HCT116 (cell line): Measurements from ENCODE around the gene ARL6IP4. TPM values are rescaled to one million over a fixed set of nuclear protein-coding genes. Genes with fewer than 3 reads are reported as not detected.

ENCODE experiments used
- ATAC-seq: fragments of 200-7000 bp; cut with Tn5 transposase; 2 replicates; pipeline ENCODE4 v1.9.1; 2020; ENCODE audit warnings: mild to moderate bottlenecking, moderate library complexity
- BruUV-seq: library from RNA; stranded (reverse); fragments of 400-500 nt; replicated peaks from 2 replicates; lab custom pipeline; 2021; lab: Mats Ljungman, UMichigan
- CTCF ChIA-PET: fragments of 300-600 bp; sonication (Branson Sonifier 250); formaldehyde crosslinking; loops from one replicate; lab custom pipeline; 2021; ENCODE audit warnings: antibody characterized with exemption; lab: Charles Lee
- POLR2A ChIA-PET: fragments of 300-600, 350-600 bp; sonication (Branson Sonifier 250); formaldehyde crosslinking; loops from one replicate; lab custom pipeline; 2021; ENCODE audit warnings: antibody characterized with exemption; lab: Charles Lee
- RAD21 ChIA-PET, 2 experiments: fragments of 300-600 bp; sonication (Branson Sonifier 250); formaldehyde crosslinking; loops; one replicate each; lab custom pipeline; 2023; ENCODE audit warnings: low total read pairs in 2 of 2; ENCODE audit not compliant: uncharacterized antibody in 2 of 2, unreplicated experiment in 2 of 2, low non-redundant PET in 1 of 2; lab: Charles Lee
- DNase-seq: peaks from one replicate; pipeline ENCODE4 v3.0.0-alpha.2; 2010; ENCODE audit warnings: low read depth, low spot score
- H2AFZ ChIP-seq: fragments of 200-600 bp; shearing (Covaris generic), sonication (generic); 2 replicates; pipeline ENCODE4 v1.6.1; 2017; ENCODE audit warnings: low read depth, mixed run types, mixed read lengths, antibody characterized with exemption, low read length; ENCODE audit not compliant: poor library complexity, severe bottlenecking
- H3K27ac ChIP-seq: 2 replicates; pipeline ENCODE4 v1.5.1; 2012; ENCODE audit warnings: low read depth, low read length
- H3K27me3 ChIP-seq: fragments of 200-600 bp; sonication (generic); 2 replicates; pipeline ENCODE4 v1.6.1; 2016; ENCODE audit warnings: mixed run types, low read length, mixed read lengths; ENCODE audit not compliant: insufficient read depth
- H3K36me3 ChIP-seq, 2 experiments: fragments of 200-500 bp in 1 of 2; fragments of 200-600 bp in 1 of 2; sonication (Bioruptor generic) in 1 of 2; sonication (generic) in 1 of 2; 2 replicates each; pipeline versions ENCODE4 v1.5.1 to v1.6.1; 2014 to 2016; ENCODE audit warnings: low read length in 2 of 2, inconsistent platforms in 1 of 2, mixed read lengths in 1 of 2, mixed run types in 1 of 2; ENCODE audit not compliant: insufficient read depth in 2 of 2, control insufficient read depth in 1 of 2
- H3K4me1 ChIP-seq, 2 experiments: fragments of 200-600 bp in 1 of 2; sonication (generic) in 1 of 2; 2 replicates each; pipeline versions ENCODE4 v1.5.1 to v1.6.1; 2012 to 2017; ENCODE audit warnings: low read length in 2 of 2, inconsistent platforms in 1 of 2, mild to moderate bottlenecking in 1 of 2, mixed read lengths in 1 of 2, mixed run types in 1 of 2, moderate library complexity in 1 of 2; ENCODE audit not compliant: insufficient read depth in 2 of 2, control insufficient read depth in 1 of 2
- H3K4me2 ChIP-seq: fragments of 200-600 bp; sonication (generic); 2 replicates; pipeline ENCODE4 v1.6.1; 2017; ENCODE audit warnings: mixed run types, low read length, mixed read lengths
- H3K4me3 ChIP-seq, 2 experiments: fragments of 200-600 bp in 1 of 2; sonication (generic) in 1 of 2; replicated peaks in 1 of 2; 2 replicates each; pipeline ENCODE4 v1.5.1; 2011 to 2016; ENCODE audit warnings: low read length in 2 of 2, control low read depth in 1 of 2, low read depth in 1 of 2, mild to moderate bottlenecking in 1 of 2, mixed read lengths in 1 of 2, mixed run types in 1 of 2
- H3K79me2 ChIP-seq: fragments of 200-600 bp; sonication (generic); 2 replicates; pipeline ENCODE4 v1.6.1; 2017; ENCODE audit warnings: mild to moderate bottlenecking, mixed run types, low read length, moderate library complexity, mixed read lengths; ENCODE audit not compliant: insufficient read depth
- H3K9ac ChIP-seq: fragments of 200-600 bp; sonication (generic); 2 replicates; pipeline ENCODE4 v1.6.1; 2016; ENCODE audit warnings: low read length, mixed read lengths
- H3K9me2 ChIP-seq: fragments of 200-600 bp; sonication (generic), shearing (Covaris generic); 2 replicates; pipeline ENCODE4 v1.6.1; 2017; ENCODE audit warnings: mixed run types, mild to moderate bottlenecking, moderate library complexity; ENCODE audit not compliant: insufficient read depth
- H3K9me3 ChIP-seq, 2 experiments: fragments of 200-500 bp in 1 of 2; fragments of 200-600 bp in 1 of 2; sonication (Bioruptor generic) in 1 of 2; sonication (generic) in 1 of 2; 2 replicates each; pipeline ENCODE4 v1.6.1; 2014 to 2017; ENCODE audit warnings: low read length in 2 of 2, mixed read lengths in 2 of 2, inconsistent platforms in 1 of 2, low read depth in 1 of 2, mild to moderate bottlenecking in 1 of 2, mixed run types in 1 of 2, moderate library complexity in 1 of 2; ENCODE audit not compliant: control insufficient read depth in 1 of 2, insufficient read depth in 1 of 2
- H4K20me1 ChIP-seq: fragments of 200-600 bp; sonication (generic), shearing (Covaris generic); 2 replicates; pipeline ENCODE4 v1.6.1; 2017; ENCODE audit warnings: mixed run types, mild to moderate bottlenecking, moderate library complexity; ENCODE audit not compliant: insufficient read depth
- CBX3 ChIP-seq: IDR thresholded peaks from 2 replicates; pipeline ENCODE4 v1.6.1; 2012; ENCODE audit warnings: low read depth
- ELF1 ChIP-seq: IDR thresholded peaks from 2 replicates; pipeline ENCODE4 v1.6.1; 2012; ENCODE audit warnings: low read depth, borderline replicate concordance
- EZH2phosphoT487 ChIP-seq: fragments of 200-600 bp; IDR thresholded peaks from 2 replicates; pipeline ENCODE4 v1.6.1; 2018; ENCODE audit warnings: antibody characterized with exemption, borderline replicate concordance
- FOSL1 ChIP-seq: IDR thresholded peaks from 2 replicates; pipeline ENCODE4 v1.6.1; 2012; ENCODE audit warnings: low read depth
- JUND ChIP-seq: IDR thresholded peaks from 2 replicates; pipeline ENCODE4 v1.6.1; 2012
- POLR2AphosphoS5 ChIP-seq: IDR thresholded peaks from 2 replicates; pipeline ENCODE4 v1.6.1; 2011; ENCODE audit warnings: mild to moderate bottlenecking, low read depth, low read length, moderate library complexity
- RAD21 ChIP-seq: IDR thresholded peaks from 2 replicates; pipeline ENCODE4 v1.6.1; 2012; ENCODE audit warnings: low read depth, mild to moderate bottlenecking
- YY1 ChIP-seq: IDR thresholded peaks from 2 replicates; pipeline ENCODE4 v1.6.1; 2011; ENCODE audit warnings: low read length, low read depth, moderate library complexity, mild to moderate bottlenecking; ENCODE audit not compliant: insufficient replicate concordance; ENCODE audit errors: extremely low read depth
- ZNF274 ChIP-seq: fragments of 200-500 bp; sonication (Bioruptor generic); IDR thresholded peaks from 2 replicates; pipeline ENCODE4 v1.6.1; 2014; ENCODE audit warnings: mild to moderate bottlenecking, low read depth, low read length, inconsistent platforms
- intact Hi-C: fragments of 100-400 bp; cut with micrococcal nuclease; formaldehyde crosslinking; loops from 2 replicates; pipeline ENCODE4 v1.10.0; 2022
- total RNA-seq: library from RNA; stranded (reverse); gene quantifications from one replicate; pipeline ENCODE4 v1.2.1, GENCODE V29; 2021; ENCODE audit not compliant: unreplicated experiment
- TF ChIP-seq, protein P1 (sequence below): IDR thresholded peaks from 2 replicates; pipeline ENCODE4 v1.6.1; 2012
- TF ChIP-seq, protein P2 (sequence below): IDR thresholded peaks from 2 replicates; pipeline ENCODE4 v1.6.1; 2011; ENCODE audit warnings: mild to moderate bottlenecking, low read length, moderate library complexity; ENCODE audit not compliant: insufficient replicate concordance; ENCODE audit errors: extremely low read depth
- TF ChIP-seq, protein P3 (sequence below), 3 experiments: fragments of 200-600 bp in 1 of 3; sonication (generic) in 1 of 3; IDR thresholded peaks in 2 of 3; conservative IDR thresholded peaks in 1 of 3; 2 replicates each; pipeline ENCODE4 v1.5.1; 2012 to 2017; ENCODE audit warnings: low read depth in 2 of 3, low read length in 2 of 3, antibody characterized with exemption in 1 of 3, borderline replicate concordance in 1 of 3, control low read depth in 1 of 3, mild to moderate bottlenecking in 1 of 3, mixed read lengths in 1 of 3, mixed run types in 1 of 3, moderate library complexity in 1 of 3; ENCODE audit not compliant: insufficient read depth in 1 of 3
- TF ChIP-seq, protein P4 (sequence below): IDR thresholded peaks from 2 replicates; pipeline ENCODE4 v1.6.1; 2012

ARL6IP4 gene
- total RNA-seq, 1 experiment from 2014 or later, result 128 TPM

DNA sequence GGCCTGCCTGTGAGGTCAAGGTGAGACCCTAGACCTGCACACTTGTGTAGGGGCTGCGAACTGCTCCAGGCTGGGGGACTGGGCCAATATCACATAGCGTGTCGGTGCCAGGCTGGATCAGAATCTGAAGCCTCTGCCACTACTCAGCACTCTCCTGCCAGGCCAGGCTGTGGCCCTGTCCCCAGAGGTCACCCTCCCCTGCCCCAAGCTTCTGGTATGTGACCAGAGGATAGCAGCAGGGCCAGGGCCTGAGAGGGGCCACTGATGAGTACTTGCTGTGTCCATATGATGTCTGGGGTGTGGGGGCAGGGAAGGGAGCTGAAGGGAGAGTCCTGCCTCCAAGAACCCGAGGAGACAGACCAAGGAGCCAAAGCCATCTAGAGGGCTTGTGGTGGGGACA lies 17.8 kb downstream of the ARL6IP4 start:
- DNase-seq (no peak), ATAC-seq (no peak)
- RAD21 ChIA-PET, result no interaction called here
- TF ChIP-seq, protein P1, sequence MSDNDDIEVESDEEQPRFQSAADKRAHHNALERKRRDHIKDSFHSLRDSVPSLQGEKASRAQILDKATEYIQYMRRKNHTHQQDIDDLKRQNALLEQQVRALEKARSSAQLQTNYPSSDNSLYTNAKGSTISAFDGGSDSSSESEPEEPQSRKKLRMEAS, result no peak
- no peak for TF ChIP-seq JUND
- no peak for TF ChIP-seq POLR2AphosphoS5
- TF ChIP-seq, protein P2, sequence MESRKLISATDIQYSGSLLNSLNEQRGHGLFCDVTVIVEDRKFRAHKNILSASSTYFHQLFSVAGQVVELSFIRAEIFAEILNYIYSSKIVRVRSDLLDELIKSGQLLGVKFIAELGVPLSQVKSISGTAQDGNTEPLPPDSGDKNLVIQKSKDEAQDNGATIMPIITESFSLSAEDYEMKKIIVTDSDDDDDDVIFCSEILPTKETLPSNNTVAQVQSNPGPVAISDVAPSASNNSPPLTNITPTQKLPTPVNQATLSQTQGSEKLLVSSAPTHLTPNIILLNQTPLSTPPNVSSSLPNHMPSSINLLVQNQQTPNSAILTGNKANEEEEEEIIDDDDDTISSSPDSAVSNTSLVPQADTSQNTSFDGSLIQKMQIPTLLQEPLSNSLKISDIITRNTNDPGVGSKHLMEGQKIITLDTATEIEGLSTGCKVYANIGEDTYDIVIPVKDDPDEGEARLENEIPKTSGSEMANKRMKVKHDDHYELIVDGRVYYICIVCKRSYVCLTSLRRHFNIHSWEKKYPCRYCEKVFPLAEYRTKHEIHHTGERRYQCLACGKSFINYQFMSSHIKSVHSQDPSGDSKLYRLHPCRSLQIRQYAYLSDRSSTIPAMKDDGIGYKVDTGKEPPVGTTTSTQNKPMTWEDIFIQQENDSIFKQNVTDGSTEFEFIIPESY, result no peak
- TF ChIP-seq ELF1, result no peak
- no peak for TF ChIP-seq CBX3
- TF ChIP-seq ZNF274, result no peak
- TF ChIP-seq, protein P3, sequence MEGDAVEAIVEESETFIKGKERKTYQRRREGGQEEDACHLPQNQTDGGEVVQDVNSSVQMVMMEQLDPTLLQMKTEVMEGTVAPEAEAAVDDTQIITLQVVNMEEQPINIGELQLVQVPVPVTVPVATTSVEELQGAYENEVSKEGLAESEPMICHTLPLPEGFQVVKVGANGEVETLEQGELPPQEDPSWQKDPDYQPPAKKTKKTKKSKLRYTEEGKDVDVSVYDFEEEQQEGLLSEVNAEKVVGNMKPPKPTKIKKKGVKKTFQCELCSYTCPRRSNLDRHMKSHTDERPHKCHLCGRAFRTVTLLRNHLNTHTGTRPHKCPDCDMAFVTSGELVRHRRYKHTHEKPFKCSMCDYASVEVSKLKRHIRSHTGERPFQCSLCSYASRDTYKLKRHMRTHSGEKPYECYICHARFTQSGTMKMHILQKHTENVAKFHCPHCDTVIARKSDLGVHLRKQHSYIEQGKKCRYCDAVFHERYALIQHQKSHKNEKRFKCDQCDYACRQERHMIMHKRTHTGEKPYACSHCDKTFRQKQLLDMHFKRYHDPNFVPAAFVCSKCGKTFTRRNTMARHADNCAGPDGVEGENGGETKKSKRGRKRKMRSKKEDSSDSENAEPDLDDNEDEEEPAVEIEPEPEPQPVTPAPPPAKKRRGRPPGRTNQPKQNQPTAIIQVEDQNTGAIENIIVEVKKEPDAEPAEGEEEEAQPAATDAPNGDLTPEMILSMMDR (IDR thresholded peaks at IDR 0.05 in 2 of 3, conservative IDR thresholded peaks at IDR 0.05 in 1 of 3; ENCODE audit: borderline replicate concordance in 1 of 3, insufficient read depth in 1 of 3, low read depth in 2 of 3, low read length in 2 of 3), result no peak
- TF ChIP-seq RAD21, result no peak
- TF ChIP-seq FOSL1, result no peak
- TF ChIP-seq, protein P4, sequence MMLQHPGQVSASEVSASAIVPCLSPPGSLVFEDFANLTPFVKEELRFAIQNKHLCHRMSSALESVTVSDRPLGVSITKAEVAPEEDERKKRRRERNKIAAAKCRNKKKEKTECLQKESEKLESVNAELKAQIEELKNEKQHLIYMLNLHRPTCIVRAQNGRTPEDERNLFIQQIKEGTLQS, result no peak
- TF ChIP-seq YY1, result no peak
- no peak for TF ChIP-seq EZH2phosphoT487
- no peaks in the 10 kb centered on the region for H4K20me1 ChIP-seq
- H3K9me2 ChIP-seq, result no peaks in the 10 kb centered on the region
- CTCF ChIA-PET, result no interaction called here
- H3K36me3 ChIP-seq, result no peaks in the 10 kb centered on the region
- no TSS peak for BruUV-seq
- H3K27me3 ChIP-seq, result no peaks in the 10 kb centered on the region
- no peak overlapping the region for H3K9ac ChIP-seq
- H3K4me2 ChIP-seq, result no peak overlapping the region
- no peaks in the 10 kb centered on the region for H3K79me2 ChIP-seq
- POLR2A ChIA-PET, result no interaction called here
- intact Hi-C loops, result no loop called here
- no peaks in the 10 kb centered on the region for H3K4me1 ChIP-seq
- no peak overlapping the region for H2AFZ ChIP-seq
- no peak overlapping the region for H3K4me3 ChIP-seq
- no peak overlapping the region for H3K27ac ChIP-seq
- H3K9me3 ChIP-seq, result no peaks in the 10 kb centered on the region
